HL-60 (cell line): ENCODE measurements around the gene SLC30A9.

Experiments used
- DNase-seq, 2 experiments: peaks; one replicate each; pipeline ENCODE4 v3.0.0-alpha.2; 2010 to 2020; ENCODE audit warnings: low read depth in 1 of 2, low spot score in 1 of 2
- H3K27ac ChIP-seq: fragments of 250-450 bp; sonication (Bioruptor Pico); replicated peaks from 2 replicates; pipeline ENCODE4 v1.5.1; 2020; ENCODE audit warnings: mild to moderate bottlenecking, moderate library complexity
- H3K27me3 ChIP-seq: fragments of 250-450 bp; sonication (Bioruptor Pico); 2 replicates; pipeline ENCODE4 v1.5.1; 2021; ENCODE audit warnings: mild to moderate bottlenecking, moderate library complexity; ENCODE audit not compliant: insufficient read depth, poor library complexity, severe bottlenecking
- H3K4me3 ChIP-seq: replicated peaks from 2 replicates; pipeline ENCODE4 v1.5.1; 2011; ENCODE audit warnings: mild to moderate bottlenecking, control low read depth, low read length; ENCODE audit not compliant: insufficient read depth
- GABPA ChIP-seq: IDR thresholded peaks from 2 replicates; pipeline ENCODE4 v1.6.1; 2012; ENCODE audit warnings: low read depth
- POLR2AphosphoS5 ChIP-seq: IDR thresholded peaks from 2 replicates; pipeline ENCODE4 v1.6.1; 2012; ENCODE audit warnings: low read depth
- SPI1 ChIP-seq: IDR thresholded peaks from 2 replicates; pipeline ENCODE4 v1.6.1; 2012; ENCODE audit warnings: low read depth, mild to moderate bottlenecking, borderline replicate concordance
- TF ChIP-seq, protein P1 (sequence below): IDR thresholded peaks from 2 replicates; pipeline ENCODE4 v1.6.1; 2012; ENCODE audit warnings: low read depth; ENCODE audit not compliant: insufficient replicate concordance
- TF ChIP-seq, protein P2 (sequence below): IDR thresholded peaks from one replicate; pipeline ENCODE4 v1.5.1; 2011; ENCODE audit warnings: low read length, control low read depth, inconsistent platforms; ENCODE audit not compliant: insufficient read depth

SLC30A9 gene

DNA sequence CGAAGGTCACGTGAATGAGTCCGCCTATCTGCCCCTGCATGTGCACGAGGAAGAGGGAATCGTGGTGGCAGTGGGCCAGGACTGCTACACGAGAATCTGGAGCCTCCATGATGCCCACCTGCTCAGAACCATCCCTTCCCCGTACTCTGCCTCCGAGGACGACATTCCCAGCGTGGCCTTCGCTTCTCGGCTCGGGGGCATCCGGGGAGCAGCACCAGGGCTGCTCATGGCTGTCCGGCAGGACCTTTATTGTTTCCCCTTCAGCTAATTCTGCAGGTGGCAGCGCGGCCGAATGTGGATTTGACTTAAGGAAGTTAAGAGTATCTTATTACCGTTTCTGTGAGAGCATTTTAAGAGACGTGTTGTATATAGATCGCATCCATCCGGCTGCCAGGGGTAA, 7.6 kb upstream of the SLC30A9 start:
- no peak overlapping the region for H3K27ac ChIP-seq
- DNase-seq, result no peak
- no peaks in the 10 kb centered on the region for H3K27me3 ChIP-seq
- H3K4me3 ChIP-seq, result no peak overlapping the region
- TF ChIP-seq POLR2AphosphoS5 (no peak), GABPA (no peak), SPI1 (no peak)
- TF ChIP-seq, protein P1, sequence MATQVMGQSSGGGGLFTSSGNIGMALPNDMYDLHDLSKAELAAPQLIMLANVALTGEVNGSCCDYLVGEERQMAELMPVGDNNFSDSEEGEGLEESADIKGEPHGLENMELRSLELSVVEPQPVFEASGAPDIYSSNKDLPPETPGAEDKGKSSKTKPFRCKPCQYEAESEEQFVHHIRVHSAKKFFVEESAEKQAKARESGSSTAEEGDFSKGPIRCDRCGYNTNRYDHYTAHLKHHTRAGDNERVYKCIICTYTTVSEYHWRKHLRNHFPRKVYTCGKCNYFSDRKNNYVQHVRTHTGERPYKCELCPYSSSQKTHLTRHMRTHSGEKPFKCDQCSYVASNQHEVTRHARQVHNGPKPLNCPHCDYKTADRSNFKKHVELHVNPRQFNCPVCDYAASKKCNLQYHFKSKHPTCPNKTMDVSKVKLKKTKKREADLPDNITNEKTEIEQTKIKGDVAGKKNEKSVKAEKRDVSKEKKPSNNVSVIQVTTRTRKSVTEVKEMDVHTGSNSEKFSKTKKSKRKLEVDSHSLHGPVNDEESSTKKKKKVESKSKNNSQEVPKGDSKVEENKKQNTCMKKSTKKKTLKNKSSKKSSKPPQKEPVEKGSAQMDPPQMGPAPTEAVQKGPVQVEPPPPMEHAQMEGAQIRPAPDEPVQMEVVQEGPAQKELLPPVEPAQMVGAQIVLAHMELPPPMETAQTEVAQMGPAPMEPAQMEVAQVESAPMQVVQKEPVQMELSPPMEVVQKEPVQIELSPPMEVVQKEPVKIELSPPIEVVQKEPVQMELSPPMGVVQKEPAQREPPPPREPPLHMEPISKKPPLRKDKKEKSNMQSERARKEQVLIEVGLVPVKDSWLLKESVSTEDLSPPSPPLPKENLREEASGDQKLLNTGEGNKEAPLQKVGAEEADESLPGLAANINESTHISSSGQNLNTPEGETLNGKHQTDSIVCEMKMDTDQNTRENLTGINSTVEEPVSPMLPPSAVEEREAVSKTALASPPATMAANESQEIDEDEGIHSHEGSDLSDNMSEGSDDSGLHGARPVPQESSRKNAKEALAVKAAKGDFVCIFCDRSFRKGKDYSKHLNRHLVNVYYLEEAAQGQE, result no peak
- TF ChIP-seq, protein P2, sequence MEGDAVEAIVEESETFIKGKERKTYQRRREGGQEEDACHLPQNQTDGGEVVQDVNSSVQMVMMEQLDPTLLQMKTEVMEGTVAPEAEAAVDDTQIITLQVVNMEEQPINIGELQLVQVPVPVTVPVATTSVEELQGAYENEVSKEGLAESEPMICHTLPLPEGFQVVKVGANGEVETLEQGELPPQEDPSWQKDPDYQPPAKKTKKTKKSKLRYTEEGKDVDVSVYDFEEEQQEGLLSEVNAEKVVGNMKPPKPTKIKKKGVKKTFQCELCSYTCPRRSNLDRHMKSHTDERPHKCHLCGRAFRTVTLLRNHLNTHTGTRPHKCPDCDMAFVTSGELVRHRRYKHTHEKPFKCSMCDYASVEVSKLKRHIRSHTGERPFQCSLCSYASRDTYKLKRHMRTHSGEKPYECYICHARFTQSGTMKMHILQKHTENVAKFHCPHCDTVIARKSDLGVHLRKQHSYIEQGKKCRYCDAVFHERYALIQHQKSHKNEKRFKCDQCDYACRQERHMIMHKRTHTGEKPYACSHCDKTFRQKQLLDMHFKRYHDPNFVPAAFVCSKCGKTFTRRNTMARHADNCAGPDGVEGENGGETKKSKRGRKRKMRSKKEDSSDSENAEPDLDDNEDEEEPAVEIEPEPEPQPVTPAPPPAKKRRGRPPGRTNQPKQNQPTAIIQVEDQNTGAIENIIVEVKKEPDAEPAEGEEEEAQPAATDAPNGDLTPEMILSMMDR, result no peak

DNA sequence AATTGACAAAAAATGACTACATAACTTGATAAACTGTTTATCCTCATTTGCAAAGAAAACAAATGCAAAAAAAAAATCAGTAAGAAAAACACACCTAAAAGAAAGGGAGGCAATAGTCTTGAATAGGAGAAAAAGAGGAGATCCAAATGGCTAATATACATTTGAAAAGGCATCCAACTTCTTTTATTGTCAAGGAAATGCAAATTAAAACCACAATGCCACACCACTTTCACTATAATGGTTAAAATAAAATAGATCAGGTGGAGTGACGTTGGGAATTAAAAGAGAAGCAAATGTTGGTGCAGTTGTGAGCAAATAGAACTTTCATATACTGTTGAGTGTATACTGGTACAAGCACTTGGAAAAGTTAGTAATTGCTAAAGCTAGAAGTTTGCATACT, 5.2 kb upstream of the SLC30A9 start:
- DNase-seq, result no peak
- Histone ChIP-seq H3K27me3 (no peaks in the 10 kb centered on the region), H3K27ac (no peak overlapping the region), H3K4me3 (no peak overlapping the region)
- no peak for TF ChIP-seq SPI1
- TF ChIP-seq, protein P2, result no peak
- TF ChIP-seq POLR2AphosphoS5, result no peak
- no peak for TF ChIP-seq GABPA
- TF ChIP-seq, protein P1, result no peak

- peak overlapping the region; percentile 98 for H3K4me3 ChIP-seq
- H3K27me3 ChIP-seq, result no peaks in the 10 kb centered on the region
- DNase-seq, result no peak
- peak overlapping the region; percentile 85 for H3K27ac ChIP-seq
- TF ChIP-seq, protein P1, result no peak
- no peak for TF ChIP-seq GABPA
- TF ChIP-seq, protein P2, result no peak
Measured at GRCh38 chr4:41989994-41990364, 351 bp upstream of the SLC30A9 start.
